NT2/D1 (cell line): ENCODE measurements around the gene TNFRSF21.

Source experiments
- DNase-seq: peaks from one replicate; pipeline ENCODE4 v3.0.0-alpha.2; 2011; ENCODE audit warnings: low read depth, low spot score
- H3K27me3 ChIP-seq: 2 replicates; pipeline ENCODE4 v1.6.0; 2011; ENCODE audit warnings: mild to moderate bottlenecking; ENCODE audit not compliant: insufficient read length, insufficient read depth
- H3K36me3 ChIP-seq: 2 replicates; pipeline ENCODE4 v1.6.1; 2011; ENCODE audit warnings: mild to moderate bottlenecking, low read length, mixed read lengths; ENCODE audit not compliant: insufficient read depth, insufficient read length
- H3K4me1 ChIP-seq: 2 replicates; pipeline ENCODE4 v1.5.1; 2011; ENCODE audit not compliant: insufficient read depth, insufficient read length
- H3K4me3 ChIP-seq: 2 replicates; pipeline ENCODE4 v1.5.1; 2011; ENCODE audit warnings: low read depth; ENCODE audit not compliant: insufficient read length
- H3K9ac ChIP-seq: 2 replicates; pipeline ENCODE4 v1.6.0; 2011; ENCODE audit warnings: low read depth; ENCODE audit not compliant: insufficient read length
- H3K9me3 ChIP-seq: 2 replicates; pipeline ENCODE4 v1.5.1; 2011; ENCODE audit warnings: mild to moderate bottlenecking, low read length; ENCODE audit not compliant: insufficient read depth
- SUZ12 ChIP-seq: IDR thresholded peaks from 2 replicates; pipeline ENCODE4 v1.6.1; 2011; ENCODE audit not compliant: insufficient read length, insufficient read depth; ENCODE audit errors: extremely low read depth
- YY1 ChIP-seq: IDR thresholded peaks from 2 replicates; pipeline ENCODE4 v1.6.1; 2011; ENCODE audit not compliant: insufficient read length, insufficient read depth
- ZNF274 ChIP-seq: IDR thresholded peaks from 2 replicates; pipeline ENCODE4 v1.6.1; 2011; ENCODE audit warnings: mild to moderate bottlenecking, low read depth, low read length

TNFRSF21 gene

DNA sequence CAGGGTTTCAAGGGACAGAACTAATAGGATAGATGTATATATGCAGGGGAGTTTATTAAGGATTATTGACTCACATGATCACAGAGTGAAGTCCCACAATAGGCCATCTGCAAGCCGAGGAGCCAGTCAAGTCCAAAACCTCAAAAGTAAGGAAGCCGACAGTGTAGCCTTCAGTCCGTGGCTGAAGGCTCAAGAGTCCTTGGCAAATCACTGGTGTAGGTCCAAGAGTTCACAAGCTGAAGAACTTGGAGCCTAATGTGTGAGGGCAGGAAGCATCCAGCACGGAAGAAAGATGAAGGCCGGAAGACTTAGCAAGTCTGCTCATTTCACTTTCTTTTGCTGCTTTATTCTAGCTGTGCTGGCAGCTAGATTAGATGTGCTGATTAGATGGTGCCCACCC, 128.0 kb downstream of the TNFRSF21 start:
- H3K9me3 ChIP-seq: peaks cover 13% of the 10 kb centered on the region; the same call in 1 of the 2 replicates
- H3K4me3 ChIP-seq: no peak overlapping the region
- no peak for DNase-seq
- no peaks in the 10 kb centered on the region for H3K36me3 ChIP-seq
- no peaks in the 10 kb centered on the region for H3K27me3 ChIP-seq
- H3K4me1 ChIP-seq: no peaks in the 10 kb centered on the region
- H3K9ac ChIP-seq: no peak overlapping the region
- TF ChIP-seq ZNF274 (no peak), SUZ12 (no peak), YY1 (no peak)
